ENCODE results near the gene NKIRAS2. TPM values are rescaled to one million over a fixed set of nuclear protein-coding genes. Genes with fewer than 3 reads are reported as not detected.
"Not testable (repeated sequence)": the region's sequence is repeated elsewhere in the genome, so short reads cannot be mapped to it uniquely, and the experiment has no call there.

The NKIRAS2 gene
- total RNA-seq, 6 experiments from 2014 or later, result 37.1 to 43.9 (median 40.3) TPM

DNA sequence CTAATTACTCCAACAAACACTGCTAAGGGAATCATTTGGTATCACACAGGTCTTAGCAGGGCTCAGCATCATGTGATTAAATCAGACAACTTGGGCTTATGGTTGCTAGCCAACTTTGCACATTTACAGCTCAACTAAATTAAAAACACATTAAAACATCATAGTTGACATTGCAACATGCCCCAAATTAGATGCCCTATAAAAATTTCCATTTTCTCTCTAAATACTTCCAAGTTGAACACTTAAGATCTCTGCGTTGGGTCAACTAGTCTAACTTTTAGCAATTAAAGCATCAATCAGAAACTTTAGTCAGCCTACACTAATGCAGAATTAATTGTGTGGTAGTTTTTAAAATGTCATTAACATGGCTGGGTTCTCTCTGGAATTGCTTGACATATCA lies 14.7 kb upstream of the NKIRAS2 start:
- peak overlapping the region; percentile 69 for H3K27ac Mint-ChIP-seq
- H3K4me1 Mint-ChIP-seq (ENCODE audit: low read depth), result peaks cover 72% of the 10 kb centered on the region
- no peaks in the 10 kb centered on the region; the same call in 1 of the 2 replicates for H3K27me3 Mint-ChIP-seq (ENCODE audit: insufficient read depth)
- no peak for DNase-seq
- H3K4me3 Mint-ChIP-seq, result 0 out of 2 replicates have a peak overlapping the region, but pooled peaks have one; percentile 13
- TF ChIP-seq, protein P1, sequence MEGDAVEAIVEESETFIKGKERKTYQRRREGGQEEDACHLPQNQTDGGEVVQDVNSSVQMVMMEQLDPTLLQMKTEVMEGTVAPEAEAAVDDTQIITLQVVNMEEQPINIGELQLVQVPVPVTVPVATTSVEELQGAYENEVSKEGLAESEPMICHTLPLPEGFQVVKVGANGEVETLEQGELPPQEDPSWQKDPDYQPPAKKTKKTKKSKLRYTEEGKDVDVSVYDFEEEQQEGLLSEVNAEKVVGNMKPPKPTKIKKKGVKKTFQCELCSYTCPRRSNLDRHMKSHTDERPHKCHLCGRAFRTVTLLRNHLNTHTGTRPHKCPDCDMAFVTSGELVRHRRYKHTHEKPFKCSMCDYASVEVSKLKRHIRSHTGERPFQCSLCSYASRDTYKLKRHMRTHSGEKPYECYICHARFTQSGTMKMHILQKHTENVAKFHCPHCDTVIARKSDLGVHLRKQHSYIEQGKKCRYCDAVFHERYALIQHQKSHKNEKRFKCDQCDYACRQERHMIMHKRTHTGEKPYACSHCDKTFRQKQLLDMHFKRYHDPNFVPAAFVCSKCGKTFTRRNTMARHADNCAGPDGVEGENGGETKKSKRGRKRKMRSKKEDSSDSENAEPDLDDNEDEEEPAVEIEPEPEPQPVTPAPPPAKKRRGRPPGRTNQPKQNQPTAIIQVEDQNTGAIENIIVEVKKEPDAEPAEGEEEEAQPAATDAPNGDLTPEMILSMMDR (IDR thresholded peaks at IDR 0.05), result no peak
- peaks cover 26% of the 10 kb centered on the region for H3K36me3 Mint-ChIP-seq (ENCODE audit: low read depth)
- H3K9me3 Mint-ChIP-seq, result no peaks in the 10 kb centered on the region

DNA sequence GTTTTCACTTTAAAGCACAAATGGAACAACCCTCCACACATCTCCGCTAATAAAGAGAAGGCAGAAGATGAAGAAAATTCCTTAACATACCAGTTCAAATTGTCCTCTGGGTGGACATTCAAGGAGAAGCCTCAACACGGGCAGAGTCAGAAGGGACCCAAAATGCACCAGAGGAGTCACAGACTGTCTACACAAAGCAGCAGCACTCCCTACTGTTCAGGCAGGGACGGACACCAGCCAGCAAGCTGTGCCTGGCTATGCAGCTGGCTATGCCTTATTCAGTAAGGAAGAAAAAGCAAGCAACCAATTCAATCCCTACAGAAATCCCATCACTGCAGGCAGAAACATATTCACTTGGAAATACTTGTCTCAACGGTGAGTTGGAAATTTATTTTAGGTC lies 10.7 kb upstream of the NKIRAS2 start:
- Mint-ChIP-seq H3K27ac (peak overlapping the region; percentile 82), H3K36me3 (ENCODE audit: low read depth) (peaks cover 28% of the 10 kb centered on the region), H3K27me3 (ENCODE audit: insufficient read depth) (no peaks in the 10 kb centered on the region; the same call in 1 of the 2 replicates), H3K9me3 (no peaks in the 10 kb centered on the region), H3K4me3 (peak overlapping the region; percentile 76; the same call in 1 of the 2 replicates), H3K4me1 (ENCODE audit: low read depth) (peaks cover 72% of the 10 kb centered on the region)
- TF ChIP-seq, protein P1 (IDR thresholded peaks at IDR 0.05), result peak; percentile 38
- DNase-seq, result no peak

DNA sequence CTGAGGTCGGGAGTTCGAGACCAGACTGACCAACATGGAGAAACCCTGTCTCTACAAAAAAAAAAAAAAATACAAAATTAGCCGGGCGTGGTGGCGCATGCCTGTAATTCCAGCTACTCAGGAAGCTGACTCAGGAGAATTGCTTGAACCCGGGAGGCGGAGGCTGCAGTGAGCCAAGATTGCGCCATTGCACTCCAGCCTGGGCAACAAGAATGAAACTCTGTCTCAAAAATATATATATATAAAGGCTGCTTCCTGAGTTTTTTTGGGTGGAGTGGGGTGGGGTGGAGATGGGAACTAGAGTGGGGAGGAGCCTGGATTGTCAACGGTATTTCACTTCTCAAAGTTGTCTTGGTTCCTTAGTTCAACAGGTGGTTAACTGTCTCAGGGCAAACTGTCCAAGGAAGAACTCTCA lies 9.6 kb upstream of the NKIRAS2 start:
- peak; percentile 66 for DNase-seq
- peak overlapping the region; percentile 89 for H3K27ac Mint-ChIP-seq
- H3K9me3 Mint-ChIP-seq; H3K27me3 Mint-ChIP-seq (ENCODE audit: insufficient read depth): not testable (repeated sequence)
- peaks cover 64% of the 10 kb centered on the region for H3K4me1 Mint-ChIP-seq (ENCODE audit: low read depth)
- H3K4me3 Mint-ChIP-seq, result peak overlapping the region; percentile 76
- peaks cover 25% of the 10 kb centered on the region for H3K36me3 Mint-ChIP-seq (ENCODE audit: low read depth)

DNA sequence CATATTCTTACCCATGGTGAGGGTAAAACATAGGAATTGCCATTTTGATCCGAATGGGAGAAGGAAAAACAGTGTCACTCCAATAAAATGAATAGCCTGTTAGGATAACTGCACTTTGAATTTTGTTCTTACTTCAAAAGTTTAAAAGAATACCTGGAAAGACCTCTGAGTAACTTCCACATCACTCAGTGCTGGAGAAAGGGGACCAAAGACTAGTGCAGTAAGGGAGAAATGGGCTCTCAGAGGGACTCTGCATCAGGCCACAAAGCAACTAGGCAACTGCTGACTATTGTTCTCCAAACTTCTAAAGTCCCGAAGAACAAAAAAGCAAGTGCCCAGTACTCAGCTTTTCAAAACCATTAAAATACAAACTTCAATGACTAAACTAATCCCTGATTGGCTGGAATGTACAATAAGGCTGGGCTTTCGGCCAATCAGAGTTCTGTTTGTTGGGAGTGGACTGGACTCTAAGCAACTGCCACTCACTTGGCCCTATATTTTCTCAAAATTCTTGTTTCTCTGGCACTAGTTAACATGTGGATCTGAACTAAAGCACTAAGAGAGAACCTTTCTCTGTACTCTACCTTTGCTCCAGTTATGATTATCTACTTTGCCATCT lies 8.9 kb upstream of the NKIRAS2 start:
- TF ChIP-seq, protein P1 (IDR thresholded peaks at IDR 0.05), result no peak
- DNase-seq, result peak; percentile 41
- peaks cover 29% of the 10 kb centered on the region for H3K36me3 Mint-ChIP-seq (ENCODE audit: low read depth)
- H3K4me1 Mint-ChIP-seq (ENCODE audit: low read depth), result peaks cover 67% of the 10 kb centered on the region
- no peaks in the 10 kb centered on the region for H3K27me3 Mint-ChIP-seq (ENCODE audit: insufficient read depth)
- peak overlapping the region; percentile 76 for H3K4me3 Mint-ChIP-seq
- no peaks in the 10 kb centered on the region for H3K9me3 Mint-ChIP-seq
- peak overlapping the region; percentile 89 for H3K27ac Mint-ChIP-seq

DNA sequence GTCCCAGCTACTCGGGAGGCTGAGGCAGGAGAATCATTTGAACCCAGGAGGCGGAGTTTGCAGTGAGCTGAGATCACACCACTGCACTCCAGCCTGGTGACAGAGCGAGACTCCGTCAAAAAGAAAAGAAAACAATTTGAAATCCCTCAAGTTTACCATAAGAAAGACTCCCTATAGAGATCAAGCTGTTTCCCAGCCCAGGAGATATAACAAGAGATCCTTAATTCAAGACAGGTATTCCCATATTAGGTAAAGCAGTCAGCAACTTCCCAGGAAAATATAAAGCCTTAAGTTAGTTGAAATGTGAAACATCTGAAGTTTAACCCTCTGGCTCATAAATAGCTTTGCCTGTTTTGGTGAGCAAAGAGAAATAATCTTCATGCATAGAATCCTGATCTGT lies 7.5 kb upstream of the NKIRAS2 start:
- H3K27ac Mint-ChIP-seq, result peak overlapping the region; percentile 89
- peaks cover 37% of the 10 kb centered on the region for H3K36me3 Mint-ChIP-seq (ENCODE audit: low read depth)
- peaks cover 63% of the 10 kb centered on the region for H3K4me1 Mint-ChIP-seq (ENCODE audit: low read depth)
- not testable (repeated sequence) for H3K27me3 Mint-ChIP-seq (ENCODE audit: insufficient read depth); DNase-seq; H3K4me3 Mint-ChIP-seq; H3K9me3 Mint-ChIP-seq

DNA sequence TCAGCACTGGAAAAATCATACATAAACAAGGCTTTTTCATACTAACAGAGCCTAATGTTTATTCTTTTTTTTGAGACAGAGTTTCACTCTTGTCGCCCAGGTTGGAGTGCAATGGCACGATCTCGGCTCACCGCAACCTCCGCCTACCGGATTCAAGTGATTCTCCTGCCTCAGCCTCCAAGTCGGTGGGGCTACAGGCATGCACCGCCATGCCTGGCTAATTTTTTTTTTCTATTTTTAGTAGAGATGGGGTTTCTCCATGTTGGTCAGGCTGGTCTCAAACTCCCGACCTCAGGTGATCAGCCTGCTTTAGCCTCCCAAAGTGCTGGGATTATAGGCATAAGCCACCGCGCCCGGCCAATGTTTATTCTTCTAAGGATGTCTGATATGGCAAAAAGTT lies 6.2 kb upstream of the NKIRAS2 start:
- Mint-ChIP-seq H3K36me3 (ENCODE audit: low read depth) (peaks cover 37% of the 10 kb centered on the region), H3K4me1 (ENCODE audit: low read depth) (peaks cover 72% of the 10 kb centered on the region), H3K27ac (peak overlapping the region; percentile 78)
- DNase-seq; H3K9me3 Mint-ChIP-seq; H3K27me3 Mint-ChIP-seq (ENCODE audit: insufficient read depth); H3K4me3 Mint-ChIP-seq: not testable (repeated sequence)

DNA sequence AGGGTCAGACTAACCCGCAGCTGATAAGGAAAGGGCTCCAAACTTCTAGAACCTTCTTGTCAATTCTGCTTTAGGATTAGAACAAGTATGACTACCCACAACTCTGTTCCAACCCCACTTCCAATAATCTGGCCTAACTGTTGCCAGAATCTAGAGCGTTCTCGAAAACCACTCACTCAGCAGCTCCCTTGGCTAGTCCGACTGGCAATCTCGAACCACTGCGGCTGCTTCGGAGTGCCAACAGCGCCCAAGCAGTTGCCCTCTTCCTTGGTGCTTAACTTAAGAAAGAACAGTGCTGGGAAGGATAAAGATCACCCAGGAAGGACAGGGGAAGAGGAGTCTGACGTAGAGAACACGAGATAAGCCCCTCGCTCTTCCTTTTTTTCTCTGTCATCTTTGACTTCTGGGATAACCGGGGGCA lies 3.5 kb upstream of the NKIRAS2 start:
- H3K9me3 Mint-ChIP-seq, result no peaks in the 10 kb centered on the region
- no peaks in the 10 kb centered on the region for H3K27me3 Mint-ChIP-seq (ENCODE audit: insufficient read depth)
- peak; percentile 15 for DNase-seq
- TF ChIP-seq, protein P1 (IDR thresholded peaks at IDR 0.05), result no peak
- peaks cover 43% of the 10 kb centered on the region for H3K36me3 Mint-ChIP-seq (ENCODE audit: low read depth)
- peaks cover 64% of the 10 kb centered on the region for H3K4me1 Mint-ChIP-seq (ENCODE audit: low read depth)
- H3K27ac Mint-ChIP-seq, result peak overlapping the region; percentile 97
- H3K4me3 Mint-ChIP-seq, result peak overlapping the region; percentile 97

All from HFFc6 (cell line).